ENCODE results near the gene ADGRD1. TPM values are rescaled to one million over a fixed set of nuclear protein-coding genes. Genes with fewer than 3 reads are reported as not detected.

ADGRD1 gene
- total RNA-seq, 2 experiments from 2014 or later = 0.27 to 0.65 TPM

GRCh38 chr12:131049549-131050339 lies 96.0 kb downstream of the ADGRD1 start:
- ATAC-seq (no peak), DNase-seq (no peak)
- intact Hi-C loops (cut with micrococcal nuclease) = no loop called here
- Mint-ChIP-seq H3K27ac (no peak overlapping the region), H3K9me3 (no peaks in the 10 kb centered on the region), H3K4me3 (no peak overlapping the region), H3K4me1 (ENCODE audit: low read depth) (peaks cover 4% of the 10 kb centered on the region), H3K27me3 (no peaks in the 10 kb centered on the region), H3K36me3 (ENCODE audit: low read depth) (no peaks in the 10 kb centered on the region)
- ChIA-PET POLR2A (no interaction called here), CTCF (no interaction called here)
- no peak for TF ChIP-seq CTCF (IDR thresholded peaks at IDR 0.05)

GRCh38 chr12:131050463-131051154 lies 96.9 kb downstream of the ADGRD1 start:
- H3K9me3 Mint-ChIP-seq = no peaks in the 10 kb centered on the region
- peaks cover 8% of the 10 kb centered on the region for H3K4me1 Mint-ChIP-seq (ENCODE audit: low read depth)
- H3K27me3 Mint-ChIP-seq = no peaks in the 10 kb centered on the region
- H3K36me3 Mint-ChIP-seq (ENCODE audit: low read depth) = no peaks in the 10 kb centered on the region
- CTCF ChIA-PET = no interaction called here
- TF ChIP-seq CTCF (IDR thresholded peaks at IDR 0.05) = no peak
- POLR2A ChIA-PET = no interaction called here
- intact Hi-C loops (cut with micrococcal nuclease) = no loop called here
- no peak for DNase-seq
- H3K27ac Mint-ChIP-seq = no peak overlapping the region
- no peak for ATAC-seq
- H3K4me3 Mint-ChIP-seq = no peak overlapping the region

- Mint-ChIP-seq H3K4me3 (no peak overlapping the region), H3K9me3 (no peaks in the 10 kb centered on the region)
- intact Hi-C loops (cut with micrococcal nuclease) = no loop called here
These were observed 97.4 kb downstream of the ADGRD1 start for GRCh38 chr12:131051155-131051473.

DNA sequence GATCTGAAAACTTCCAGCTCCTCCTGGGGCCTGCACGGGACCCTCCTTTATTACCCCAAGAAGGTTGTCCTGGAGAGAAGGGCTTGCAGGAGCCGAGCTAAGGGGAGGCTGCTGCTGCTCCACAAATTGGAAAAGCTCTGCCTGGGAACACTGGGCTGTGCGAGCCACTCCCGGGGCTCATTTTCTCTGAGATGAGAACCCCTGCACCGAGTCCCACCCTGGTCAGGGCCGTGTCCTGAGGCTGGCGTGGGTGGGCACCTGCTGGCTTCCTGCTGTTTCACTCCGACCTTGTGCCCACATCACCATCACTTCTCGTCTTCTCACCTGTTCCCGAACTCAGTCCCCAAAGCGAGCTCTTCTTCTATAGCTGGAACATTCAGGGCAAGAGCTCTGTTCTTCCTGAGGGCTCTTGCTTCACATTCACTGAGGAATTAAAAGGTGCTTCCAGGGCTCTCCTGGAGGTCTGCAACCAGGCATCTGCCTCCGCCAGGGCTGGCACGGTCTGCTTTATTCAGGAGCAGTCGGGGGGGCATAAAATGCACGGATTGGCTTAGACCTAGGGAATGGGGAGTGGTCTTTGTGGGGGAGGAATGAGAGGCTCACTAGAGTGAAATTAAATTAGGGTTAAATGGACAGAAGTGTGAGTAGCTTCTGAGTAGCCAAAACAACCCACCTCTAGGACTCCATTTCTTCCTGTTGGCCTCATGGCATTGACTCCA lies 98.5 kb downstream of the ADGRD1 start:
- H3K4me3 Mint-ChIP-seq = no peak overlapping the region
- no peak for TF ChIP-seq CTCF (IDR thresholded peaks at IDR 0.05)
- ChIA-PET POLR2A (no interaction called here), CTCF (no interaction called here)
- intact Hi-C loops (cut with micrococcal nuclease) = no loop called here
- no peaks in the 10 kb centered on the region for H3K9me3 Mint-ChIP-seq
- H3K27me3 Mint-ChIP-seq = peaks cover 4% of the 10 kb centered on the region
- H3K27ac Mint-ChIP-seq = no peak overlapping the region
- peaks cover 11% of the 10 kb centered on the region for H3K4me1 Mint-ChIP-seq (ENCODE audit: low read depth)
- DNase-seq (no peak), ATAC-seq (no peak)
- no peaks in the 10 kb centered on the region for H3K36me3 Mint-ChIP-seq (ENCODE audit: low read depth)

More at GRCh38 chr12:131051155-131051473, 97.4 kb downstream of the ADGRD1 start:
- ATAC-seq = no peak
- ChIA-PET POLR2A (no interaction called here), CTCF (no interaction called here)
- TF ChIP-seq CTCF (IDR thresholded peaks at IDR 0.05) = no peak
- no peaks in the 10 kb centered on the region for H3K36me3 Mint-ChIP-seq (ENCODE audit: low read depth)
- H3K27ac Mint-ChIP-seq = no peak overlapping the region
- DNase-seq = no peak
- H3K27me3 Mint-ChIP-seq = no peaks in the 10 kb centered on the region
- H3K4me1 Mint-ChIP-seq (ENCODE audit: low read depth) = peaks cover 12% of the 10 kb centered on the region

DNA sequence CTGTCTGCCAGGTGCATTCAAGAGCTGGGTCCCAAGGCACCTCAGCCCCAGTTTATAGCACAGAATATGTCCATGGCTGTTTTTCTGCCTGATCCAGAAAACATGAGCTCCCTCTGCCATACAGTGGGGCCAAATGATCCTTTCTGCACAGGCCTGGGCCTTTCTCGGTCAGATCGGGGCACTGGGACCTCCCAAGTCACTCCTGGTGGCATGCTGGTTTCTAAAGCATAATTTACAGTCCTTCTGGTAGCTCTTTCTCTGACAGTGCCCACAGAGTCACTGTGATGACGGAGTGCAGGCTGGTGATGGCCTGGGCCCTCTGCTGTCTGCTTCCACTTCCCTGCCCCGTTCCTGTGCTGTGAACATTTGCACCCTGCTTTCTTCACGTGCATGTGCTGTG lies 99.2 kb downstream of the ADGRD1 start:
- no peak overlapping the region for H3K4me3 Mint-ChIP-seq
- ChIA-PET POLR2A (no interaction called here), CTCF (no interaction called here)
- intact Hi-C loops (cut with micrococcal nuclease) = no loop called here
- no peak overlapping the region for H3K27ac Mint-ChIP-seq
- ATAC-seq (no peak), DNase-seq (no peak)
- no peaks in the 10 kb centered on the region for H3K9me3 Mint-ChIP-seq
- no peaks in the 10 kb centered on the region for H3K36me3 Mint-ChIP-seq (ENCODE audit: low read depth)
- peaks cover 8% of the 10 kb centered on the region for H3K27me3 Mint-ChIP-seq
- no peak for TF ChIP-seq CTCF (IDR thresholded peaks at IDR 0.05)
- peaks cover 8% of the 10 kb centered on the region for H3K4me1 Mint-ChIP-seq (ENCODE audit: low read depth)
